H1 (cell line): ENCODE measurements around the gene USE1. TPM values are rescaled to one million over a fixed set of nuclear protein-coding genes. Genes with fewer than 3 reads are reported as not detected.

ENCODE experiments used
- ATF2 ChIP-seq: IDR thresholded peaks from 2 replicates; pipeline ENCODE4 v1.6.1; 2012; ENCODE audit warnings: low read length, inconsistent platforms
- CREB1 ChIP-seq: IDR thresholded peaks from 2 replicates; pipeline ENCODE4 v1.6.1; 2012; ENCODE audit warnings: inconsistent platforms
- CTCF ChIP-seq, 3 experiments: IDR thresholded peaks; 1 replicate in 2 of 3; 2 replicates in 1 of 3; pipeline versions ENCODE4 v1.5.1 to v1.6.1; 2011; ENCODE audit warnings: low read length in 3 of 3, mild to moderate bottlenecking in 3 of 3, inconsistent platforms in 2 of 3, low read depth in 1 of 3, moderate library complexity in 1 of 3; ENCODE audit not compliant: insufficient read depth in 1 of 3; ENCODE audit errors: control extremely low read depth in 1 of 3
- FOSL1 ChIP-seq: IDR thresholded peaks from 2 replicates; pipeline ENCODE4 v1.6.1; 2011; ENCODE audit warnings: mild to moderate bottlenecking, low read depth, low read length, moderate library complexity; ENCODE audit not compliant: insufficient read depth
- HDAC6 ChIP-seq: IDR thresholded peaks from one replicate; pipeline ENCODE4 v1.7.1; 2012; ENCODE audit warnings: low read depth, mild to moderate bottlenecking, inconsistent platforms, low read length, moderate library complexity
- KDM4A ChIP-seq: IDR thresholded peaks from one replicate; pipeline ENCODE4 v1.7.1; 2012; ENCODE audit warnings: low read depth, mild to moderate bottlenecking, moderate library complexity, low read length, inconsistent platforms; ENCODE audit not compliant: severe bottlenecking
- MAX ChIP-seq: IDR thresholded peaks from 2 replicates; pipeline ENCODE4 v1.6.1; 2012; ENCODE audit warnings: inconsistent platforms
- PHF8 ChIP-seq: fragments of 200-600 bp; sonication (generic); conservative IDR thresholded peaks from 2 replicates; pipeline ENCODE4 v1.7.1; 2012; ENCODE audit warnings: low read depth, mild to moderate bottlenecking, inconsistent platforms, low read length, moderate library complexity
- RAD21 ChIP-seq, 2 experiments: IDR thresholded peaks in 1 of 2; conservative IDR thresholded peaks in 1 of 2; 2 replicates each; pipeline ENCODE4 v1.6.1; 2011; ENCODE audit warnings: low read depth in 2 of 2, low read length in 2 of 2, improper control_type of control experiment in 1 of 2, inconsistent platforms in 1 of 2, mild to moderate bottlenecking in 1 of 2, moderate library complexity in 1 of 2
- TAF1 ChIP-seq: IDR thresholded peaks from 2 replicates; pipeline ENCODE4 v1.6.1; 2011; ENCODE audit warnings: mild to moderate bottlenecking, low read depth, low read length
- TBP ChIP-seq: IDR thresholded peaks from 2 replicates; pipeline ENCODE4 v1.6.1; 2011; ENCODE audit warnings: low read depth, low read length, improper control_type of control experiment
- ZNF274 ChIP-seq: IDR thresholded peaks from 2 replicates; pipeline ENCODE4 v1.7.0; 2012; ENCODE audit warnings: low read length, borderline replicate concordance; ENCODE audit errors: extremely low read depth
- polyA plus RNA-seq, 7 experiments: library from polyadenylated mRNA; depleted of rRNA in 3 of 7; stranded (reverse) in 5 of 7; unstranded in 2 of 7; fragments of >200 nt in 5 of 7; fragments of 200-250 nt in 2 of 7; gene quantifications; 1 replicate in 5 of 7; 2 replicates in 1 of 7; 4 replicates in 1 of 7; pipeline versions ENCODE4 v1.2.1 to v1.2.3, GENCODE V29; 2011 to 2013; ENCODE audit warnings: missing spikeins in 2 of 7, mixed read lengths in 2 of 7
- total RNA-seq: library from RNA; stranded (reverse); fragmentation: NEBNext Ultra II Directional; extraction: Animal tissue kit (Norgen Biotek cat#: 25700); gene quantifications from 2 replicates; pipeline ENCODE4 v1.2.1, GENCODE V29; 2021

Gene USE1
- total and polyA plus RNA-seq, 2 of the 8 experiments (the other 6 are each of a cell fraction or from before 2014, with no cell fraction given): 8.7 to 13.9 TPM

DNA sequence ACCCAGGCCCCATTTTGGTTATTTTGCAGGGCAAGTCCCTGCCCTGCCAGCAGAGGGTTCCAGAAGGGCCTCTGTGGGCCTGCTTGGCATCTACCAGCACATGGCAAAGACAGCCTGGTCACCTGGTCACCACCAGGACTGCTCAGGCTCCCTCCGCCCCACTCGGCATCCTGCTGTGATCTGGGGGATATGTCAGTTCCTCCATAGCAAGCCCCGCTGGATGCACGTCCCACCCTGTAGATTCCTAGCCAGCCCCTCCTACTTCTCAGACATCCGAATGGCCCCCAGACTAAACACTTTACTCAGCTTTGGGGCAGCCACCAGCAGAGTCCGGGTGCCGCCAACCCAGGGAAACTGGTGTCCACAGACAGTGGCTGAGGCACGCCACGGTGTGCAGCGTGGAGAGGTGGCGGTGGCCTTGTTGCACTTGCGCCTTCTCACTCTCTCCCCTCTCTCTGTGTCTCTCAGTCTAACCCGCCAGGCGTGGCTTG lies 31.8 kb upstream of the USE1 start (continued):
- TF ChIP-seq PHF8 (no peak), ZNF274 (no peak), FOSL1 (no peak), ATF2 (no peak), CREB1 (no peak), RAD21 (IDR thresholded peaks at IDR 0.05 in 1 of 2, conservative IDR thresholded peaks at IDR 0.05 in 1 of 2; ENCODE audit: low read depth in 2 of 2, low read length in 2 of 2) (peak in 1 of 2 experiments; percentile 18; a peak in 1 of 4 replicates), TAF1 (no peak), CTCF (IDR thresholded peaks at IDR 0.05; ENCODE audit: control extremely low read depth in 1 of 3, insufficient read depth in 1 of 3, low read depth in 1 of 3, low read length in 3 of 3) (peak in 2 of 3 experiments; percentile 4 to 16; a peak in 2 of 4 replicates), HDAC6 (no peak), TBP (no peak), MAX (0 out of 2 replicates have a peak, but pooled peaks have one; percentile 24), KDM4A (no peak)
